WI38 (cell line): ENCODE results near the gene LRTM2.

ENCODE experiments used
- H3K4me3 ChIP-seq: 2 replicates; pipeline ENCODE4 v1.5.1; 2011; ENCODE audit warnings: low read depth, mild to moderate bottlenecking, control low read depth, low read length
- TF ChIP-seq, protein P1 (sequence below): IDR thresholded peaks from 2 replicates; pipeline ENCODE4 v1.5.1; 2012; ENCODE audit warnings: low read depth, mild to moderate bottlenecking, control low read depth, low read length

Gene LRTM2

DNA sequence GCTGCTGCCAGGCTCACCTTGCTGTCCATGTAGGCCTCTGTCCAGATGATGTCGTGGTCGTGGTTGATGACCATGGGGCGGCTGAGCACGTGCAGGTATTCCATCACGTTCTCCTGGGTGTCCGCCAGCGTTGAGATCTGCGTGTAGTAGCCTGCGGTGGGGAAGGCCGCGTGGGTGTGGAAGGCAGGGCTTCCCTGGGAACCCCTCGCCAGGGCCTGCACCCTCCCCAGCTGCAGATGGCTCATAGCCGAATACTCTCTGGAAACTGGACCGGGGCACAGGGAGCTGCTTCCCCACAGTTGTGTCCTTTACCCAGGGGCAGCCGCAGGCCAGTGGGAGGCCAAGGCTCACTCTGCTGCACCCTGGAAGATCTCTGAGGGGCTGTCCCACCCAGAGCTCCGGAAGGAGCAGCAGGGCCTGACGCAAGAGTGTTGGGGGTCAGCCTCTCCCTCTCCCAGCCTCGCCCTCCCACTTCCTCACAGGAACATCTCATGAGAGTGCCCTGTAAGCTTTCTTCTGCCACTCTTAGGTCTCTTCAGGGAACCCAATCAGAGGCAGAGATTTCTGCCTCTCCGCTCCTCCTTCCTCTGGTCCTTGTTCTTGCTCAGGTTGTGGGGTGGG is 62.6 kb downstream of the LRTM2 start:
- H3K4me3 ChIP-seq, result no peak overlapping the region

DNA sequence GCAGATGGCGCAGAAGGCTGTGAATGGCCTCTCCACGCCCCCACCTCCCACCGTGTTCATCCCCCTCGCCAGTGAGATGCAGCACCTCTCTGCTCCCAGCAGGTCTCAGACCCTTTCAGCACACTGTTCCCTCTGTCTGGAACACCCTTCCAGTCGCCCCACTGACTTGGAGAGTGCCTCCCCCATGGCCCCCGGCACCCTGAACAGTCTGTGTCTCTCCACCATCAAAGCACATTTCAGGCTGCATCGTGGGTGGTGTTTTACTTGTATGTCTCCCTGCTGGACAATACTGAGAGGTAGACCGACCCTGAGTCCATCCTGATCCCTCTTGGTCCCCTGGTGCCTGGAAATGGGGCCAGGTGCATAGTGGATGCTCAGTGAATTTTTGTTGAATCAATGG is 63.1 kb downstream of the LRTM2 start:
- TF ChIP-seq, protein P1, sequence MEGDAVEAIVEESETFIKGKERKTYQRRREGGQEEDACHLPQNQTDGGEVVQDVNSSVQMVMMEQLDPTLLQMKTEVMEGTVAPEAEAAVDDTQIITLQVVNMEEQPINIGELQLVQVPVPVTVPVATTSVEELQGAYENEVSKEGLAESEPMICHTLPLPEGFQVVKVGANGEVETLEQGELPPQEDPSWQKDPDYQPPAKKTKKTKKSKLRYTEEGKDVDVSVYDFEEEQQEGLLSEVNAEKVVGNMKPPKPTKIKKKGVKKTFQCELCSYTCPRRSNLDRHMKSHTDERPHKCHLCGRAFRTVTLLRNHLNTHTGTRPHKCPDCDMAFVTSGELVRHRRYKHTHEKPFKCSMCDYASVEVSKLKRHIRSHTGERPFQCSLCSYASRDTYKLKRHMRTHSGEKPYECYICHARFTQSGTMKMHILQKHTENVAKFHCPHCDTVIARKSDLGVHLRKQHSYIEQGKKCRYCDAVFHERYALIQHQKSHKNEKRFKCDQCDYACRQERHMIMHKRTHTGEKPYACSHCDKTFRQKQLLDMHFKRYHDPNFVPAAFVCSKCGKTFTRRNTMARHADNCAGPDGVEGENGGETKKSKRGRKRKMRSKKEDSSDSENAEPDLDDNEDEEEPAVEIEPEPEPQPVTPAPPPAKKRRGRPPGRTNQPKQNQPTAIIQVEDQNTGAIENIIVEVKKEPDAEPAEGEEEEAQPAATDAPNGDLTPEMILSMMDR, result no peak
- no peak overlapping the region for H3K4me3 ChIP-seq

More for the DNA sequence above, 62.6 kb downstream of the LRTM2 start:
- TF ChIP-seq, protein P1, result no peak

DNA sequence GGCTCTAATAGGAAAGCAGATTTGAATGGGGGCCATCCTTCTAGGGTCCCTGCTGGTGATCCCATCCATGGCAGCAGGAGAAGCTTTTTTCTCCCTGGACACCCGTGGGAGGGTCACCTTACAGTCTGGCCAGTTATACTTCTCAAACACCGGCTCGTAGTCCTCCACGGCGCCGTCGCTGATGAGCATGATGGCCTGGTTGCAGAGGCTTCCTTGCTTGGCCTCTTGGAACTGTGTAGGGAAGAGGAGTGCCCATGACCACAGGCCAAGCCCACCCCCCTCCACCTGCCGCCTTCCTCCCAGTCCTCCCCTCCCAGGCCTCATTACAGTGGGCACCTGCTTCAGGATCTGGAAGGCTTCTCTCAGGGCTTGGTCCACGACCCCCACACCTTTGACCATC is 64.3 kb downstream of the LRTM2 start:
- no peak overlapping the region for H3K4me3 ChIP-seq
- TF ChIP-seq, protein P1, result no peak

DNA sequence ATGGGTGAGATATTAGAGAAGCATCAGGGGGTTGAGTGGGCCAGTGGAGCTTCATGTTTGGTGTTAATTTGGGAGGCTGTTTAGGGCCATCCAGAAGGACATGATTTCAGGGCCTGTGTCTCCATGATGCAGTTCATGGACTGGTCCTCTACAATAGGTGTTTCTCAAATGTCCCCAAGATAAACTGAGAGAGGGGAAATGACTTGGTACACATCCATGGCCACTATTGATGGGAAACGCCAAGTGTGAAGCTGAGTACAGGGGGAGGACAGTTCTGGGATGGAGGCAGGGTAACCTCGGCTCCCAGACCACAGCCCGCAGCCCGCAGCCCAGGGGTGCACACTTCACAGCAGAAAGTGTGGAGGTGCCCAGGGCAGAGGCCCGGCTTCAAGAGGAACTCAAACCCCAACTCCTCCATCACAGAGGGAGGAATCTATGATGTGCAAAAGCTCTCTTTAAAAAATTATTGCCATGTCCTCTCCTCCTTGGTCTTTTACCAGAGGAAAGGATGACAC is 64.8 kb downstream of the LRTM2 start:
- H3K4me3 ChIP-seq, result no peak overlapping the region
- TF ChIP-seq, protein P1, result no peak

DNA sequence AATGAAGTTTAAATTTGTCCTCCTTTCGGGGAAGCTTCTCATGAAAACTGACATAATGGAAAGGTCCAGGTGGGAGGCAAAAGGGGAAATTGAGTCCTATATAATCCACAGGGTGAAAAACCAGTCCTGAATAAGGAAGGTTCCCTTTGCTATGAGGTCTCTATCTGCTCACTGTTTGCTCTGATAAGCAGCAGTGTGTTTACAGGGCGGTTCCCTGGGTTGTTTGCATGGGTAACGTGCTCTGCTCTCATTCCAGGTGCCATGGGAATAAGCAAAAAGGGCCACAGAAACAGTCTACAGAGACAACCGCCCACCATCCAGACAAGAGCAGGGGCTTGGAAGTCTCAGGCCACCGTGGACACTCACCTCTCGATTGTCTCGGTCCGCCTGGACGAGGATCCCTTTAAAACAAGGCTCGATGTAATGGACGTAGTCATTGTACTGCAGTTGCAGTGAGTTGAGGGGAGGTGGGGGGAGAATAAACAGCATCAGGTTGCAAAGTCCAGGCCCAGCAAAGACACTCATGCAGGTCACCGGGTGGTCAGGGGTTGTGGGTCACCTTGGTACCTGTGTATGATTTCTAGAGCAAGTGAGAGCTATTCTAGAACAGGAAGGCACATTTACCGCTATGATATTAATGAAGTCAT is 65.4 kb downstream of the LRTM2 start:
- H3K4me3 ChIP-seq, result no peak overlapping the region
- TF ChIP-seq, protein P1, result no peak
